CD4-positive, alpha-beta T cell treated with Interleukin-15 for 1 hour (primary cell): ENCODE measurements around the gene WWOX.

Experiments
- DNase-seq: peaks from one replicate; pipeline ENCODE4 v3.0.0-alpha.2; 2020

WWOX gene

DNA sequence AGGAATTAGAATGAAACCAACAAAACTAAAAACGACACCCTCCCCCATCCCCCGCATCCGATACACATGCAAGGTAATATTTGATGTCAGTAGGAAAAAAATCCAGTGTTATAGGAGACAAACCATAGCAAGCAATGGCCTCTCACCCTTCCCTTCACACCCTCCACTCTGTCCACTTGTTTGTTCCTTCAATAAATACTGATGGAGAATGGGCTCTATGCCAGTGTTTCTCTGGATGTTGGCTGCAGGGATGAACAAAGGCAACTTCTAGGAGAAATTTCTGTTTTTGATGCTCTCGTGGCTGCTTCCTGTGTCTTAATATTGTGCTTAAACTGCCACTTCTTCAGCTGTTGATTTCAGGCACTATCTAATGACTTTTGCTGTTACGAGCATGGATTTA is 98.8 kb downstream of the WWOX start:
- no peak for DNase-seq

GRCh38 chr16:78199325-78200022 is 100.0 kb downstream of the WWOX start:
- DNase-seq: no peak

DNA sequence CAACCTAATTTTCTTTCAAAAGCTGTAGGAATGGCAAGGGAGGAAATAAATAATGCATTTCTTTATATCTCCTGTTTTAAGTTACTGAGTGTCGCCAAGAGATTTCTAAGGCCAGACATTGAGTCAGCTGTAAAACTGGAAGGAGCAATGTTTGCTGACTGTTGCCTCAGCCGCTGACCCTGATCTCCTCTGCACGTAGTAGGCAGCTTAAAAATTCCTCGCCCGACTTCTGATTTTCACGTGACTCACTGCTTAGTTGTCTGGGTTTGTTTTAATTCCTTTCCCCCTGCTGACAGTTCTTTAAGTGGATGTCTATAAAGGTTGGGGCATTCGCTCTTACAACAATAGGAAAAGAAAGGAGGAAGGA is 100.6 kb downstream of the WWOX start:
- DNase-seq: no peak

DNA sequence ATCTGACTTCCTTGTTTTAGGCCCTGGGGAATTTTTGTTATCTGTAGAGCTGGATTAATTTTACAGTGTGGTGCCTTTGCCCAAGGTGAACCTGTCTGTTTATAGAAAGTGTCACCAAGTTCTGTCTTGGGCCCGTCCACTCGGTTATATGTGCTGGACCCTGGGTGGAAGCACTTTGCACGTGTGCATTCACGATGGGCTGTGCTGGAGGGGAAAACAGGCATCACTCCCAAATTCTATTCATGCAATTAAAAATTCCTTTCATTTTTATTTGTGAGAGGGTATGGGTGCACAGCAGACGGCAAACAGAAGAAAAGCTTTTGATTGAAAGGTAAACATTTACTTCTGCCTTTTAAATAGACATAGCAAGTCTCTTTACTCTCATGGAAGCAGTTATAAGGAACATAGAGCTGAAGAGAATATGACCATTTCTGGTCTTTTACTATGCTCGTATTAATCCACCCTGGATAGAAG is 101.2 kb downstream of the WWOX start:
- DNase-seq: no peak

GRCh38 chr16:78205506-78205905 is 106.1 kb downstream of the WWOX start:
- DNase-seq: no peak

DNA sequence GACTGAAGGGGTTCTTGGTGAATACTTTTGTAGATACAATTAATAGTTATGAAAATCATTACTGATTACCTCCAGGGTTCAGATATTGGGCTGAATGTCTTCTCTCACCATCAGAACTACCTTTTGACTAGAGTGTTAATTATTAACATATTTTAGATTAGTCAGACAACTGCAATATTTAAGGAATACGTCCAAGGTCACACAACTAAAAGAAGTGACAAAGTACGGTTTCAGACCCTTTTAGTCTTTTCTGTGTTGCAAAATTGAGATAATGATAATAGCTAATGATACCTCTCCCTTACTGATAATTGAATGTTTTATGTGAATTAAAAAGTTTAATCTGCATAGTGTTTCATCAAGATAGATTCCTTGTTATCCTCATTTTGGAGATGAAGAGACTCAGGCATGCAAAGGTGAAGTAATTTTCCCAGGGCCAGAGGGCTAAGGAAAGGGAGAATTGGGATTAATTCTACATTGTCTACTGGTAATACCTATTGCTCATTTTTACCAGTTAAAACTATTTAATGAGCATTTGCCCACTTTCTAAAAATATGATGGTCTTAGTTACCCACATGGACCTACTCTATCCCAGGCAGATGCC is 107.3 kb downstream of the WWOX start:
- DNase-seq: no peak

DNA sequence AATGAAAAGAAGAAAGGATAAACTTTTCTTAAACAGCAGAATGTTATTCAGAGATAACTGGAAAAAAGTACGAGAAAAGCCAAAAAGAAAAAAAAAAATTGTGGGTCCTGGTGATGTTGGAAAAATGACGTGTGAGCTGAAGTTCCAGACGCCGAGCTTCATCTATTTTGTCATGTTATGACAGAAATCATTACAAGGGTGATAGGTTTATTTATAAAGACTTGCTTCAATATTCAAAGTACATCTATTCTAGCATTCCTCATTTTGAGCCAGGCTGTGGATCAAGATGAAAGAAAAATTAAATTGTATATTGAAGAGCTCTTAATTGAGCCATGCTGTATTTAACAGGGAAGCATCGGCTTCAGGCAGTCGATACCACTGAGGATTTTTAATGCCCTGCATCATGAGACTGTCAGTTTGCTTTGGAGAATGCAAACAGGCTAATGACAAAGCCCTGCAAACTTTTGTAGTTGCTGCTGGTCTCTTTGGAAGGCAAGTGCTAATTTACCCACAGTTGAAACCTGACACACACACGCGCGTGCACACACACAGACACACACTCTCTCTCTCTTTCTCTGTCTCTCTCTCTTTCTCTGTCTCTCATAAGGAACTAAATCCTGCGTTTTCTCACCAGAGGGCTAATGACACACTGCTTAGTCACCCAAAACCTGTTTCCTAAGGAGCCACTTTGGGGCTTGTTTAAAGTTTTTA is 110.7 kb downstream of the WWOX start:
- DNase-seq: no peak

DNA sequence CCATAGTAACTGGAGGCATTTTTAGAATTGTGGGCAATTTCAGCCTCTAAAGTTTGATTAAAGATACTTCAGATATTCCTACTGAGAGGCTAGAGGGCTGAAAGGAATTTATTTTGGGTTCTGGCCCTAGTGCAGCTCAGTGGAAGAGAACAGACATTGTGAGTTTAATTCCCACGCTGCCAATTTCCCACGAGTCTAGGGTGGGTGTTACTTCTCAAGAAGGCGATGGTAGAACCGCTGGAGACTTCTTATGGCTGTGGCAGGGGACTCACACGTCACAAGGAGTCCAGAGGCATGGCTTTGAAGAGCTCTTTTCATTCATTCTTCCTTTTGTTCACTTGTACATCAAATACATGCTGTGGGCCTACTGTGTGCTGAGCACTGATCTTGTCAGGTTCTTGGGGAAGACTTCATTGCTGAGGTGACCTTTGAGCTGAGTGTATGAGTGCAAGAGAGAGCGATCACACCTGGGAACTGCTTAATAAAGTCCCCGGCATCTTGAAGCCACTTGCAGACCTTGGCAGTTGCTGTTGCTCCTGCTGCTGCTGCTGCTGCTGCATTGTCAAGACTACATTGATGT is 111.7 kb downstream of the WWOX start:
- DNase-seq: no peak

GRCh38 chr16:78211946-78212345 is 112.5 kb downstream of the WWOX start:
- DNase-seq: no peak

GRCh38 chr16:78212674-78213073 is 113.2 kb downstream of the WWOX start:
- DNase-seq: no peak

DNA sequence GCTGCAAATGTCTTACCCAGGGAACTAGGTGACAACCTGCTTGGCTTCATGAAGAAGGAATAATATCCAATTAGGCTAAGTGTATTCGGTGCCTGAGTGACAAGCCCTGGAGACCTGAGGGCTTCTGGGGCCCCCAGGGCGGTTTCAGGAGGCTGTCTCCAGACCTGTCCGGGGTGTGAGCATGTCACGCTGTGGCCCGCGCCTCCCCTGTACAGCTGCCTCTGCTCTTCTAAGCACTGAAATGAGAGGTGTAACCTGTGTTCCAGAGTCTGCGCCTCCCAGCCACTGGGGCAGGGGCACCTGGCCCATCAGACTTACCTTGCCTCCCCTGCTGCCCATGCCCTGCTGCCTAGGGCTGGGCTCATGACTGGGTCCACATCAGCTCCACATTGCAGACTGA is 114.3 kb downstream of the WWOX start:
- no peak for DNase-seq

GRCh38 chr16:78215222-78215621 is 115.8 kb downstream of the WWOX start:
- no peak for DNase-seq

DNA sequence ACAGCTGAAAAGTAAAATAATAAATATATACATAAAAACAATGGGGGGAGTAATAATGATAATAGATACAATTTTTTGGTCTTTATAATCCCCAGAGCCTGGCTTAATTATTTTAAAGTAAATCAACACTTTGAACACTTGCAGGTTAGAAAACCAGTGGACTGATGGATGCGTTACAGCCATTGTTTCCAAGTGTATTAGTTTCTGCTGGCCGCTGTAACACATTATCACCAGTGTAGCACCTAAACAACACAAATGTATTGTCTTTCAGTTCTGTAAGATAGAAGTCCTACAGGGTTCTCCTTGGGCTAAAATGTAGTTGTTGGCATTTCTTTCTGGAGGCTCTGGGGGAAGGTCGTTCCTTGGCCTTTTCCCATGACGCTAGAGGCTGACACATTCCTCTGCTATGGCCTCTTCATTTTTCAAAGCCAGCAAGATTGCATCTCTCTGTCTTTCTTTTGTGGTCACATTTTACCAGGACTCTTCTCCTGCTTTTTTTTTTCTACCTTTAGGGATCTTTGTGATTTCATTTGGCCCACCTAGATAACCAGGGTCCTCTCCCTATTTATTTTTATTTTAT is 116.8 kb downstream of the WWOX start:
- no peak for DNase-seq

DNA sequence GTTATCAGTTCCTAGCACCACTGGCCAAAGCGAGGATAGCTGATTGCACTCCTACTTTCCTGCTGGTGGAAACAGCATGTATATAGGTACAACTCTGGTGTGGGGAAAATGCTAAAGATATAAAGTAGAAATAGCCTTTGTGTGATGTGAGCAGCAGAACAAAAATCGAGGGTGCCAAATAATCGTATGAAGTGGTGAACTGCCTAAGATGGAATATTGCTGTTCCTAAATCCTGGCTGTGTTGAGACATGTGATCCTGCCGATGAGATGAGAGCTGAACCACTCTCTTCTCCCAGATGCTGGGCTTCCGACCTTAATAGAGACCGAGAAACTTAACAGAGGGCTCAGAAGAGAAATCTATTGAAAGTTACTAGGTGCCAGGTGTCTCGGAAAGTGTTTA is 117.8 kb downstream of the WWOX start:
- no peak for DNase-seq

GRCh38 chr16:78218279-78218678 is 118.8 kb downstream of the WWOX start:
- no peak for DNase-seq

- no peak for DNase-seq
These were observed 119.6 kb downstream of the WWOX start for GRCh38 chr16:78218856-78219651.

- DNase-seq: no peak
These were observed 121.1 kb downstream of the WWOX start for GRCh38 chr16:78220571-78220970.

DNA sequence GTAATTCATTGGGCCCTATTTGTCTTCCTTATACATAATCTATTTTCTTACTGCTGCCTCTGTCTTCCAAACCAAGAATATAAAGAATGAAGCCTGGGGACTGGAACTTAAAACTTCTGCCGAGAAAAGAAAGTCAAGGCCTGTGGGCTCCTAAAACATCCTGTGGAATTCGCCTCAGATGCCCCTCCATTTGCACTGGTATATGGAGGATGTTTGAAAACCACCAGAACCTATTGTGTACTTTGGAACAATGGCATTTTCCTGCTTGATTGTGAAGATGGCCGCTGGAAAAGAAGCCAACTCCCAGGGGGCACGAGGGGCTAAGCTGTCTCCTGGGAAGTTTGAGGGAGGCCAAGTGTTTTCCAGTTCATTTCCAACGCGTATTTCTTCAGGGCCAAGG is 122.4 kb downstream of the WWOX start:
- no peak for DNase-seq

- DNase-seq: no peak
These were observed 124.9 kb downstream of the WWOX start for GRCh38 chr16:78224342-78224741.

- no peak for DNase-seq
These were observed 126.5 kb downstream of the WWOX start for GRCh38 chr16:78225919-78226318.

DNA sequence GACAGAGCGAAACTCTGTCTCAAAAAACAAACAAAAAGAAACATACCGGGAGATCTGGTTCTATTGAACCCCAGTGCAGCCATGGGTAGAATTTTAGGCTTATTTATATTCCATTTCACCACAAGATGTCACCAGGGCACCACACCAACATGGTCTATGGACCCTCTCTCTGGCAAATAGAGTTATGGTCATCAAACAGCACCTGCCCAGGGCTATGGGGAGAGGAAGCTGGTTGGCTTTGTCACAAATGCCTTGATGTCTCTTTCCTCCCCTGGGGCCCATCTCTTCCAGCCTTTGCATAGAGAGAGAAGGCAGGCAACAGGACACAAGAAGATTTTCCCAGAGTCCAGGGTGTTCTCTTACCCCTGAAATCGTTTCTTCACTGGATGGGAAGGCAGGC is 128.4 kb downstream of the WWOX start:
- DNase-seq: no peak

DNA sequence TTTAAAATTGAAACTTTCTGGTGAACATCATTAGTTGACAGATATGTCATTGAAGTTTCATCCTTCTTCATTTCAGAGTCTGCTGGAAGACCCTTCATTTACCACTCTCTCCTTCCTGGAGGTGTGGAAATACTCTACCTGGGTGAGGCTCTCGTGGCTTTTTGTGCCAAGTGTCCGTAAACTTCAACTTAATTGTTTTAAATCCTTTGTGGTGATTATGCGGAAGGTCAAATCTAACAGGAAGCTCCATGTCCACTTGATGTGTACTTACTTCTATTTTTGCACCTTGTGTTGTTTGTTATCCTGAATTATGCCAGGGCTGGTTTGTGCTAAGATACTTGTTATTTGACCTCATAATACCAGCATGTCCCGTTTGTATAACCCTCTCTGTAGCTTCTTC is 129.2 kb downstream of the WWOX start:
- DNase-seq: no peak

GRCh38 chr16:78230832-78231231 is 131.4 kb downstream of the WWOX start:
- no peak for DNase-seq
